Mucosa of rectum (tissue), 2 donors: ENCODE measurements around the gene BCAS3.
"Not testable (repeated sequence)": the region's sequence is repeated elsewhere in the genome, so short reads cannot be mapped to it uniquely, and the experiment has no call there.

Source experiments
- H3K27ac ChIP-seq, 2 donors: one replicate each; pipeline ENCODE4 v1.7.0; 2013; ENCODE audit warnings: inconsistent platforms in 2 of 2, low read depth in 2 of 2, low read length in 2 of 2
- H3K27me3 ChIP-seq, 2 donors: one replicate each; pipeline ENCODE4 v1.7.0; 2013; ENCODE audit warnings: low read length in 2 of 2; ENCODE audit not compliant: control insufficient read depth in 2 of 2, insufficient read depth in 2 of 2
- H3K36me3 ChIP-seq, 2 donors: one replicate each; pipeline ENCODE4 v1.7.0; 2013; ENCODE audit warnings: low read length in 2 of 2; ENCODE audit not compliant: control insufficient read depth in 2 of 2, insufficient read depth in 2 of 2
- H3K4me1 ChIP-seq, 2 donors: one replicate each; pipeline ENCODE4 v1.7.0; 2013; ENCODE audit warnings: low read length in 2 of 2, mild to moderate bottlenecking in 1 of 2; ENCODE audit not compliant: control insufficient read depth in 2 of 2, insufficient read depth in 2 of 2
- H3K4me3 ChIP-seq, 2 donors: one replicate each; pipeline ENCODE4 v1.7.0; 2013; ENCODE audit warnings: low read length in 2 of 2
- H3K9ac ChIP-seq, 2 donors: one replicate each; pipeline ENCODE4 v1.7.0; 2013; ENCODE audit warnings: low read length in 2 of 2, low read depth in 1 of 2, mild to moderate bottlenecking in 1 of 2
- H3K9me3 ChIP-seq, 2 donors: one replicate each; pipeline ENCODE4 v1.7.0; 2013; ENCODE audit warnings: low read length in 2 of 2; ENCODE audit not compliant: control insufficient read depth in 2 of 2
- donor health status: healthy.
- donor health status: Normal muscosa, but diverticular disease.

Gene BCAS3

GRCh38 chr17:61429274-61429673, 751.6 kb downstream of the BCAS3 start:
- Histone ChIP-seq H3K36me3 (no peaks in the 10 kb centered on the region), H3K4me3 (no peak overlapping the region), H3K4me1 (no peaks in the 10 kb centered on the region), H3K27ac (no peak overlapping the region), H3K9me3 (no peaks in the 10 kb centered on the region), H3K9ac (no peak overlapping the region), H3K27me3 (peaks cover 0 to 2% of the 10 kb centered on the region in 2 donors)

GRCh38 chr17:61429831-61430230, 752.2 kb downstream of the BCAS3 start:
- not testable (repeated sequence) for H3K36me3 ChIP-seq, H3K9ac ChIP-seq, H3K27me3 ChIP-seq, H3K4me1 ChIP-seq, H3K27ac ChIP-seq, H3K4me3 ChIP-seq, H3K9me3 ChIP-seq

- no peak overlapping the region for H3K9ac ChIP-seq
- H3K27me3 ChIP-seq = no peaks in the 10 kb centered on the region
Measured at GRCh38 chr17:61431594-61432311, 754.1 kb downstream of the BCAS3 start.

GRCh38 chr17:61436273-61436672, 758.6 kb downstream of the BCAS3 start:
- Histone ChIP-seq H3K9ac (no peak overlapping the region), H3K4me3 (no peak overlapping the region), H3K9me3 (peaks cover 0 to 4% of the 10 kb centered on the region in 2 donors), H3K27ac (no peak overlapping the region), H3K4me1 (no peaks in the 10 kb centered on the region), H3K27me3 (no peaks in the 10 kb centered on the region), H3K36me3 (no peaks in the 10 kb centered on the region)

More at GRCh38 chr17:61431594-61432311, 754.1 kb downstream of the BCAS3 start:
- Histone ChIP-seq H3K9me3 (peaks cover 0 to 4% of the 10 kb centered on the region in 2 donors), H3K36me3 (no peaks in the 10 kb centered on the region), H3K4me3 (no peak overlapping the region), H3K4me1 (no peaks in the 10 kb centered on the region), H3K27ac (no peak overlapping the region)

- Histone ChIP-seq H3K9me3 (peaks cover 0 to 4% of the 10 kb centered on the region in 2 donors), H3K4me1 (no peaks in the 10 kb centered on the region), H3K9ac (no peak overlapping the region), H3K27ac (no peak overlapping the region), H3K36me3 (no peaks in the 10 kb centered on the region), H3K27me3 (no peaks in the 10 kb centered on the region), H3K4me3 (no peak overlapping the region)
Measured at GRCh38 chr17:61436995-61437704, 759.5 kb downstream of the BCAS3 start.

GRCh38 chr17:61440697-61441096, 763.0 kb downstream of the BCAS3 start:
- H3K27me3 ChIP-seq = no peaks in the 10 kb centered on the region
- peaks cover 0 to 3% of the 10 kb centered on the region in 2 donors for H3K4me1 ChIP-seq
- H3K27ac ChIP-seq = no peak overlapping the region
- H3K9me3 ChIP-seq = peaks cover 0 to 4% of the 10 kb centered on the region in 2 donors
- H3K36me3 ChIP-seq = no peaks in the 10 kb centered on the region
- H3K9ac ChIP-seq = no peak overlapping the region
- no peak overlapping the region for H3K4me3 ChIP-seq

- not testable (repeated sequence) for H3K36me3 ChIP-seq, H3K4me3 ChIP-seq, H3K9me3 ChIP-seq, H3K9ac ChIP-seq, H3K4me1 ChIP-seq, H3K27ac ChIP-seq, H3K27me3 ChIP-seq
Measured at GRCh38 chr17:61441507-61441906, 763.9 kb downstream of the BCAS3 start.

GRCh38 chr17:61442136-61442775, 764.6 kb downstream of the BCAS3 start:
- no peaks in the 10 kb centered on the region for H3K36me3 ChIP-seq
- H3K27ac ChIP-seq = no peak overlapping the region
- no peaks in the 10 kb centered on the region for H3K9me3 ChIP-seq
- no peak overlapping the region for H3K9ac ChIP-seq
- peaks cover 0 to 3% of the 10 kb centered on the region in 2 donors for H3K4me1 ChIP-seq
- no peaks in the 10 kb centered on the region for H3K27me3 ChIP-seq
- H3K4me3 ChIP-seq = no peak overlapping the region
